B cell (primary cell): Measurements from ENCODE around the gene UBAC1.

Experiments used
- CTCF ChIP-seq: fragments of 200-600 bp; IDR thresholded peaks from one replicate; pipeline ENCODE4 v1.8.0; 2022; ENCODE audit warnings: antibody characterized with exemption, mild to moderate bottlenecking
- EZH2 ChIP-seq: IDR thresholded peaks from 2 replicates; pipeline ENCODE4 v1.6.1; 2012; ENCODE audit warnings: borderline replicate concordance, low read depth, mild to moderate bottlenecking, moderate library complexity, low read length; ENCODE audit not compliant: insufficient read depth, poor library complexity, severe bottlenecking

GRCh38 chr9:135970128-135970815 is 9.1 kb upstream of the UBAC1 start:
- TF ChIP-seq CTCF (no peak), EZH2 (no peak)
